WTC11 (cell line): Measurements from ENCODE around the gene HIC1.

Source experiments
- TF ChIP-seq, protein P1 (sequence below): sonication (generic); formaldehyde crosslinking; IDR thresholded peaks from 2 replicates; pipeline ENCODE4 v1.8.1; 2023; ENCODE audit warnings: mild to moderate bottlenecking, missing genetic modification reagents
- TF ChIP-seq, protein P2 (sequence below): fragments of 200-600 bp; IDR thresholded peaks from 2 replicates; pipeline ENCODE4 v1.8.0; 2022; ENCODE audit warnings: antibody characterized with exemption
- TF ChIP-seq, protein P3 (sequence below): sonication (generic); formaldehyde crosslinking; IDR thresholded peaks from 2 replicates; pipeline ENCODE4 v1.8.0; 2022; ENCODE audit warnings: mild to moderate bottlenecking, missing genetic modification reagents

DNA sequence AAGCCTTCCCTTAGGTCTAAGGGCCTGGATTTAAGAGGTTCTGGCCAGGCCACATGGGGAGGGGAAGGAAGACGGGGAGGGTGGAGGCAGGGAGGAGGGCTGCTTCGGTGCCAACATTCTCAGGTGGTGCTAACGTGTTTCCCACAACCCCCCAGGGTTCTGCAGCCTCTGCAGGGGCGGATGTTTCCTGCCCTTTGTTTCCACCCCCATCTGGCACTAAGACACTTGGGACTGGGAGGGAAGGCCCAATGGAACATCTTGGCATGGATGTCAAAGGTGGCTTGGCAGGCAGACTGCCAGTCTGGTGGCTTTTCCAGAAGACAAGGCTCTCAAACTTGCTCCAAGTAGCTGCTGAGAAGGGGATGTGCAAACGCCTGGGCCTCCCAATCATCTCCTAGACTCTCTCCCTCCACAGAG lies 12.7 kb downstream of the HIC1 start:
- TF ChIP-seq, protein P1, sequence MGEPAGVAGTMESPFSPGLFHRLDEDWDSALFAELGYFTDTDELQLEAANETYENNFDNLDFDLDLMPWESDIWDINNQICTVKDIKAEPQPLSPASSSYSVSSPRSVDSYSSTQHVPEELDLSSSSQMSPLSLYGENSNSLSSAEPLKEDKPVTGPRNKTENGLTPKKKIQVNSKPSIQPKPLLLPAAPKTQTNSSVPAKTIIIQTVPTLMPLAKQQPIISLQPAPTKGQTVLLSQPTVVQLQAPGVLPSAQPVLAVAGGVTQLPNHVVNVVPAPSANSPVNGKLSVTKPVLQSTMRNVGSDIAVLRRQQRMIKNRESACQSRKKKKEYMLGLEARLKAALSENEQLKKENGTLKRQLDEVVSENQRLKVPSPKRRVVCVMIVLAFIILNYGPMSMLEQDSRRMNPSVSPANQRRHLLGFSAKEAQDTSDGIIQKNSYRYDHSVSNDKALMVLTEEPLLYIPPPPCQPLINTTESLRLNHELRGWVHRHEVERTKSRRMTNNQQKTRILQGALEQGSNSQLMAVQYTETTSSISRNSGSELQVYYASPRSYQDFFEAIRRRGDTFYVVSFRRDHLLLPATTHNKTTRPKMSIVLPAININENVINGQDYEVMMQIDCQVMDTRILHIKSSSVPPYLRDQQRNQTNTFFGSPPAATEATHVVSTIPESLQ (CRISPR knock-in tag), result no peak
- TF ChIP-seq, protein P2, sequence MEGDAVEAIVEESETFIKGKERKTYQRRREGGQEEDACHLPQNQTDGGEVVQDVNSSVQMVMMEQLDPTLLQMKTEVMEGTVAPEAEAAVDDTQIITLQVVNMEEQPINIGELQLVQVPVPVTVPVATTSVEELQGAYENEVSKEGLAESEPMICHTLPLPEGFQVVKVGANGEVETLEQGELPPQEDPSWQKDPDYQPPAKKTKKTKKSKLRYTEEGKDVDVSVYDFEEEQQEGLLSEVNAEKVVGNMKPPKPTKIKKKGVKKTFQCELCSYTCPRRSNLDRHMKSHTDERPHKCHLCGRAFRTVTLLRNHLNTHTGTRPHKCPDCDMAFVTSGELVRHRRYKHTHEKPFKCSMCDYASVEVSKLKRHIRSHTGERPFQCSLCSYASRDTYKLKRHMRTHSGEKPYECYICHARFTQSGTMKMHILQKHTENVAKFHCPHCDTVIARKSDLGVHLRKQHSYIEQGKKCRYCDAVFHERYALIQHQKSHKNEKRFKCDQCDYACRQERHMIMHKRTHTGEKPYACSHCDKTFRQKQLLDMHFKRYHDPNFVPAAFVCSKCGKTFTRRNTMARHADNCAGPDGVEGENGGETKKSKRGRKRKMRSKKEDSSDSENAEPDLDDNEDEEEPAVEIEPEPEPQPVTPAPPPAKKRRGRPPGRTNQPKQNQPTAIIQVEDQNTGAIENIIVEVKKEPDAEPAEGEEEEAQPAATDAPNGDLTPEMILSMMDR, result no peak
- TF ChIP-seq, protein P3, sequence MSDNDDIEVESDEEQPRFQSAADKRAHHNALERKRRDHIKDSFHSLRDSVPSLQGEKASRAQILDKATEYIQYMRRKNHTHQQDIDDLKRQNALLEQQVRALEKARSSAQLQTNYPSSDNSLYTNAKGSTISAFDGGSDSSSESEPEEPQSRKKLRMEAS (CRISPR knock-in tag), result no peak
